M059J (cell line): ENCODE results near the gene MS4A8. TPM values are rescaled to one million over a fixed set of nuclear protein-coding genes. Genes with fewer than 3 reads are reported as not detected.

ENCODE experiments used
- DNase-seq: peaks from one replicate; pipeline ENCODE4 v3.0.0-alpha.2; 2012; ENCODE audit warnings: low read depth
- total RNA-seq: library from RNA; depleted of rRNA; stranded (reverse); fragments of >200 nt; shearing (Covaris generic); gene quantifications from 2 replicates; pipeline ENCODE4 v1.2.3, GENCODE V29; 2014; rRNA removed

The MS4A8 gene
- total RNA-seq, 1 experiment from 2014 or later = not detected

GRCh38 chr11:60763692-60764369 lies 64.4 kb downstream of the MS4A8 start:
- DNase-seq = peak; percentile 22

DNA sequence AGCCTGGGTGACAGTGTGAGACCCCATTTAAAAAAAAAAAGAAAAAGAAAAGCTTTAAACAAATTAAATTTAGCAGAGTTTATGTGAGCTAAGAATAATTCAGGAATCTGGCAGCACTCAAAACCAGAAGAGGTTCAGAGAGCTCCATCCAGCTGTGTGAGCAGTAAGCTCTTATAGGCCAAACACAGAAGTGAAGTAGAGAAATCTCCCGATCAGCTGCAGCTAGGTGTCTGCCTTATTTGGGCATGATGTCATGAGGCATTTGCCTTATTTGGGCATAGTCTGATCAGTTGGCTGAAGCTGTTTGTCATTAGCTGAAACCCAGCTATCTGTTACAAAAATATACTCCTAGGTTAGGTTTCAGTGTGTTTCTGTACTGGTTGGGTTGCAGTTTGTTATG lies 65.5 kb downstream of the MS4A8 start:
- DNase-seq = no peak

DNA sequence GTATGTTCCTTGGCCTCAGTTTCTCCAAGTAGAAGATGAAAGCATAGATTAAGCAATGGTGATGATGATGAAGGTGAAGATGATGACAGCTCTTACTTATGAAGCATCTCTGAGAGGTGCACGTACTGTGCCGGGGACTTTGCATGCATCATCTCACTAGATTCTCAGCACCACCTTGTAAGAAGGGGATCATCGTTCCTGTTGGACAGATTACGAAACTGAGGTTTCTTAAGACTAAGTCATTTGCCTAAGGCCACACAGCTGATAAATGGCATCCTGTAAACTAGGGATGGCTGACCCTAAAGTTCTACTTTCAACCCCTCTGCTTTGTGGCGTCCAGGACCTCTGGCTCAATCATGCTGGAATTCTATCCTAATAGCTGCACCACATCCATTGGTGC lies 65.9 kb downstream of the MS4A8 start:
- DNase-seq = no peak

Other genes starting within 250 kb of the MS4A8 start
- not detected in 2 replicates for gene MS4A1, start 243.8 kb upstream of the MS4A8 start, total RNA-seq
- 0.27 TPM in 1 of 2 replicates, not detected in the other for gene MS4A12, start 206.8 kb upstream of the MS4A8 start, total RNA-seq
- gene MS4A13, start 184.2 kb upstream of the MS4A8 start, total RNA-seq = not detected in 2 replicates
- gene MS4A18, start 25.1 kb downstream of the MS4A8 start, total RNA-seq = not detected in 2 replicates
- gene MS4A15, start 57.3 kb downstream of the MS4A8 start, total RNA-seq = not detected in 2 replicates
- not detected in 2 replicates for gene MS4A10, start 85.7 kb downstream of the MS4A8 start, total RNA-seq
- gene CCDC86, start 142.5 kb downstream of the MS4A8 start, total RNA-seq = 13.9 and 19.7 TPM in 2 replicates
- 0.07 TPM in 1 of 2 replicates, not detected in the other for gene PTGDR2, start 156.3 kb downstream of the MS4A8 start, total RNA-seq
- gene ZP1, start 167.9 kb downstream of the MS4A8 start, total RNA-seq = 1.3 TPM in 1 of 2 replicates, not detected in the other
- gene PRPF19, start 207.0 kb downstream of the MS4A8 start, total RNA-seq = 117 and 122 TPM in 2 replicates
- 47.7 and 77.7 TPM in 2 replicates for gene TMEM109, start 214.5 kb downstream of the MS4A8 start, total RNA-seq
- gene TMEM132A, start 224.8 kb downstream of the MS4A8 start, total RNA-seq = 29.0 and 57.9 TPM in 2 replicates